Lung (tissue), 12 donors: Measurements from ENCODE around the gene PCID2. TPM values are rescaled to one million over a fixed set of nuclear protein-coding genes. Genes with fewer than 3 reads are reported as not detected.

Source experiments
- ATAC-seq: fragments of 200-7000 bp; cut with Tn5 transposase; one replicate; pipeline ENCODE4 v1.9.1; 2020; ENCODE audit warnings: moderate number of reproducible peaks; ENCODE audit not compliant: insufficient read depth, low FRiP score
- DNase-seq, 3 donors: peaks; one replicate each; pipeline ENCODE4 v3.0.0-alpha.2; 2013 to 2017
- H3K27ac ChIP-seq, 2 donors: one replicate each; pipeline ENCODE4 v1.5.1; 2013; ENCODE audit warnings: mild to moderate bottlenecking in 2 of 2, moderate library complexity in 2 of 2, control low read depth in 1 of 2, inconsistent platforms in 1 of 2, low read depth in 1 of 2, low read length in 1 of 2
- H3K27me3 ChIP-seq, 3 donors: one replicate each; pipeline ENCODE4 v1.5.1; 2013; ENCODE audit warnings: low read length in 2 of 3; ENCODE audit not compliant: control insufficient read depth in 3 of 3, insufficient read depth in 3 of 3
- H3K36me3 ChIP-seq, 4 donors: one replicate each; pipeline ENCODE4 v1.5.1; 2013; ENCODE audit warnings: low read length in 4 of 4, mild to moderate bottlenecking in 1 of 4, moderate library complexity in 1 of 4; ENCODE audit not compliant: control insufficient read depth in 4 of 4, insufficient read depth in 4 of 4
- H3K4me1 ChIP-seq, 5 donors: one replicate each; pipeline ENCODE4 v1.5.1; 2013; ENCODE audit warnings: low read length in 5 of 5, mild to moderate bottlenecking in 2 of 5, moderate library complexity in 1 of 5; ENCODE audit not compliant: control insufficient read depth in 5 of 5, insufficient read depth in 5 of 5
- H3K4me3 ChIP-seq: one replicate; pipeline ENCODE4 v1.5.1; 2013; ENCODE audit warnings: mild to moderate bottlenecking, control low read depth, moderate library complexity
- H3K9ac ChIP-seq, 2 donors: one replicate each; pipeline ENCODE4 v1.5.1; 2013; ENCODE audit warnings: low read length in 2 of 2, control low read depth in 1 of 2; ENCODE audit not compliant: insufficient read depth in 1 of 2
- H3K9me3 ChIP-seq, 4 donors: one replicate each; pipeline ENCODE4 v1.5.1; 2013; ENCODE audit warnings: low read length in 3 of 4, mild to moderate bottlenecking in 1 of 4, moderate library complexity in 1 of 4; ENCODE audit not compliant: control insufficient read depth in 4 of 4, insufficient read depth in 3 of 4
- WGBS, 2 donors: extraction: QIAGEN DNeasy Blood & Tissue Kit; methylation state at CpG; one replicate each; pipeline ENCODE4 v1.1.7; 2013; 5-methylcytosine and 5-hydroxymethylcytosine counted together
- polyA plus RNA-seq, 2 donors: library from polyadenylated mRNA; stranded (reverse); fragments of 200-250 nt; gene quantifications; one replicate each; pipeline ENCODE4 v1.2.1, GENCODE V29; 2013
- total RNA-seq, 2 donors: library from RNA; depleted of rRNA in 1 of 2; stranded (reverse); fragments of >200 nt in 1 of 2; gene quantifications; one replicate each; pipeline ENCODE4 v1.2.1, GENCODE V29; 2014 to 2021
- TF ChIP-seq, protein P1 (sequence below): IDR thresholded peaks from 2 replicates; pipeline ENCODE4 v1.5.1; 2012; ENCODE audit warnings: mild to moderate bottlenecking; ENCODE audit errors: control extremely low read depth, extremely low read depth
- donor health status: control.
- donor health status: control.
- donor health status: Bipolar disorder and iron deficiency.
- donor health status: healthy.
- donor health status: DM: yes; HTN: yes; CAD: no.

Gene PCID2
- total and polyA plus RNA-seq, 4 donors = 31.5 to 86.2 (median 37.3) TPM

DNA sequence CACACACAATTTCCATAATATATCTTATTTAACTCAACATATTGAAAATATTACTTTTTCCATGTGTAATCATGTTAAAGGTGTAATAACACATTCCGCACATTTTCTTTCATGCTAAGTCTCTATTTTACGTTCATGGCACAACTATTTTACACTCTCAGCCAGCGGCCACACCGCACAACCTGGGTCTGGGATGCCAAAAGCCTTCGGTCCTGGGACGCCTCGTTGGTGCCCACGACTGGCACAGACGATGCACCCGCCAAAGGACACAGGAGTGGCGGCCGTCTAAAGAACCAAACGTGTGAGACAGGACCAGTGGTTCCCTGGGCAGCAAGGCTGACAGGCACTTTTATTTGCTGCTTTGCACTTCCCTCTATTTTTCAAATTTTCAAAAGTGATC, 60.1 kb downstream of the PCID2 start:
- Histone ChIP-seq H3K9me3 (no peaks in the 10 kb centered on the region), H3K27ac (no peak overlapping the region), H3K27me3 (peaks cover 0 to 6% (median 2%) of the 10 kb centered on the region in 3 donors), H3K9ac (no peak overlapping the region), H3K36me3 (no peaks in the 10 kb centered on the region), H3K4me3 (no peak overlapping the region), H3K4me1 (peaks cover 0 to 18% (median 4%) of the 10 kb centered on the region in 5 donors)
- DNase-seq = no peak
- ATAC-seq = no peak
- TF ChIP-seq, protein P1, sequence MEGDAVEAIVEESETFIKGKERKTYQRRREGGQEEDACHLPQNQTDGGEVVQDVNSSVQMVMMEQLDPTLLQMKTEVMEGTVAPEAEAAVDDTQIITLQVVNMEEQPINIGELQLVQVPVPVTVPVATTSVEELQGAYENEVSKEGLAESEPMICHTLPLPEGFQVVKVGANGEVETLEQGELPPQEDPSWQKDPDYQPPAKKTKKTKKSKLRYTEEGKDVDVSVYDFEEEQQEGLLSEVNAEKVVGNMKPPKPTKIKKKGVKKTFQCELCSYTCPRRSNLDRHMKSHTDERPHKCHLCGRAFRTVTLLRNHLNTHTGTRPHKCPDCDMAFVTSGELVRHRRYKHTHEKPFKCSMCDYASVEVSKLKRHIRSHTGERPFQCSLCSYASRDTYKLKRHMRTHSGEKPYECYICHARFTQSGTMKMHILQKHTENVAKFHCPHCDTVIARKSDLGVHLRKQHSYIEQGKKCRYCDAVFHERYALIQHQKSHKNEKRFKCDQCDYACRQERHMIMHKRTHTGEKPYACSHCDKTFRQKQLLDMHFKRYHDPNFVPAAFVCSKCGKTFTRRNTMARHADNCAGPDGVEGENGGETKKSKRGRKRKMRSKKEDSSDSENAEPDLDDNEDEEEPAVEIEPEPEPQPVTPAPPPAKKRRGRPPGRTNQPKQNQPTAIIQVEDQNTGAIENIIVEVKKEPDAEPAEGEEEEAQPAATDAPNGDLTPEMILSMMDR = no peak
- 94 to 95% methylated on average over 13 of the region's 13 CpGs for WGBS, 2 donors

DNA sequence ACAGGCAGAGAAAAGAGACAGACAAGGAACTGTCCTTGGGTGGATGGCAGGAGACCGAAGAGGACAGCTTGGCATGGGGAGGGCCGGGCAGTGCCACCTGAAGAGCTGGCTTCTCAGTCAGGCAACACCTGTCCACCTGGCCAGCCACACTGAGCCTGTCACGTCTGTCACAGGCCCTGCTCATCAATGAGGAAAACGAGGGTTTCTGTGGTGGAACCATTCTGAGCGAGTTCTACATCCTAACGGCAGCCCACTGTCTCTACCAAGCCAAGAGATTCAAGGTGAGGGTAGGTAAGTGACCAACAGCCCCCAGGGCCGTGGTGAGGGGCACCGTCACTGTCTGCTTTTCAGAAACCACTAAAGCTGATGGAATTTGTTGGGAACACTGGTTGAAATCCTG, 61.3 kb downstream of the PCID2 start:
- TF ChIP-seq, protein P1 = no peak
- H3K4me1 ChIP-seq = peaks cover 0 to 6% (median 0%) of the 10 kb centered on the region in 5 donors
- 85% methylated on average over 8 of the region's 8 CpGs for WGBS, 2 donors
- no peaks in the 10 kb centered on the region for H3K36me3 ChIP-seq
- no peak for ATAC-seq
- H3K27ac ChIP-seq = no peak overlapping the region
- peaks cover 0 to 6% (median 0%) of the 10 kb centered on the region in 3 donors for H3K27me3 ChIP-seq
- H3K9ac ChIP-seq = no peak overlapping the region
- no peak for DNase-seq
- H3K4me3 ChIP-seq = no peak overlapping the region
- H3K9me3 ChIP-seq = no peaks in the 10 kb centered on the region

DNA sequence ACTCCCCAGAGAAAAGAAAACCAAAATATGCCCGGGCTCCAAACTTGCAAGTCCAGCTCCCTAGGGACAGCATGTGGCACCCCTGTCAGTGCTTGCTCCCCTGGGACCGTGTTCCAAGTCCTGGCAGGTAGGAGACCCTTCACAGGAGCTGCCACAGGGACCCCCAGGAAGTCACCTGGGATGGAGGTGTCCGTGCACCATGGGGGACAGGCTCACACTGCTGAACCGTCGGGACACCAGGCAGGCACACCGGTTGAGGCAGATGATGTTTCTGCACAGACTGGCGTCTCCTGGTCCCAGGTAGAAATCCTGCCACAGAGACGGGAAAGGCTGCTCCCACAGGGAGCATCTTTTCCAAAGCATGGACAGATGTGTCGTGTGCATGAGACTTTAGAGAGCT, 61.7 kb downstream of the PCID2 start:
- TF ChIP-seq, protein P1 = no peak
- no peak overlapping the region for H3K9ac ChIP-seq
- ATAC-seq = no peak

More for the DNA sequence above, 61.7 kb downstream of the PCID2 start:
- H3K36me3 ChIP-seq = no peaks in the 10 kb centered on the region
- peaks cover 0 to 1% (median 0%) of the 10 kb centered on the region in 5 donors for H3K4me1 ChIP-seq
- no peaks in the 10 kb centered on the region for H3K9me3 ChIP-seq
- H3K4me3 ChIP-seq = no peak overlapping the region
- H3K27me3 ChIP-seq = peaks cover 0 to 3% (median 0%) of the 10 kb centered on the region in 3 donors
- H3K27ac ChIP-seq = no peak overlapping the region
- WGBS, 2 donors = 87 to 89% methylated on average over 9 of the region's 9 CpGs
- DNase-seq = no peak
